GM18907 (cell line): ENCODE data around the gene SDK1.
"Not testable (repeated sequence)": the region's sequence is repeated elsewhere in the genome, so short reads cannot be mapped to it uniquely, and the experiment has no call there.

ENCODE experiments used
- ATAC-seq: cut with Tn5 transposase; IDR thresholded peaks from one replicate; pipeline ENCODE4 v1.9.1; 2021; ENCODE audit warnings: mild to moderate bottlenecking, moderate library complexity; ENCODE audit not compliant: unreplicated experiment

The SDK1 gene

DNA sequence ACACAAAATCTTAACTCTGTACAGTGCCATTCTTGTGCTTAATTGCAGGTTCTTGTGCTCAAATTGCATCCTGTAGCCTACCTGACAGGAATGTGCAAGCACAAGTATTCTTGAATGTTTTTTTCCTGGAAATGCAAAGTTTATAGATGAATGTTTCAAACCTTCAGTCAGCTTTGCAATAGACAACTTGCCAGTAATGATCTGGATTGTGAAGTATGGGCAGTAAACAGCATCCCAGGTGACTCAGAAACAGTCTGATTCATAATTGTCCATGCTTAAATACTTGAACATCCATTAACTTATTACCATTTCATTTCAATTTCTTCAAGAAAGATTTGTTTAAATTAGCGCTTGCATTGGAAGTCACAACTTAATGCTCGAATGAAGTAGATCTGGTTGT, 347.2 kb downstream of the SDK1 start:
- no peak for ATAC-seq

DNA sequence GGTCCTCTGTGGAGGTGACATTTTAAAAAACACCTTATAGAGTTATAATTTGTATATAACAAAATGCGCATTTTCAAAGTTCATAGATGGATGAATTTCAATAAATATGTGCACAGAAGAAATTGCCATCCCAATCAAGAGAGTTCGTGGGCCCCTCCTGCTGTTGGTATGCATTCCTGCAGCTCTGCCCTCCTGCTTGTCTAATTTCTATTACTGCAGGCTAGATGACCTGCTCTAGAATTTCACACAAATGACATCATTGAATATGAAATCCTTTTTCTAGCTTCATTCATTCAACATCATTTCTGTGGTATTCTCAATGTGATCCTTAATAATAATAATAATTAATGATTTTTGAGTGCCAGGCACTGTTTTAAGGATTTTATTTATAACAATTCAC, 348.2 kb downstream of the SDK1 start:
- ATAC-seq, result no peak

DNA sequence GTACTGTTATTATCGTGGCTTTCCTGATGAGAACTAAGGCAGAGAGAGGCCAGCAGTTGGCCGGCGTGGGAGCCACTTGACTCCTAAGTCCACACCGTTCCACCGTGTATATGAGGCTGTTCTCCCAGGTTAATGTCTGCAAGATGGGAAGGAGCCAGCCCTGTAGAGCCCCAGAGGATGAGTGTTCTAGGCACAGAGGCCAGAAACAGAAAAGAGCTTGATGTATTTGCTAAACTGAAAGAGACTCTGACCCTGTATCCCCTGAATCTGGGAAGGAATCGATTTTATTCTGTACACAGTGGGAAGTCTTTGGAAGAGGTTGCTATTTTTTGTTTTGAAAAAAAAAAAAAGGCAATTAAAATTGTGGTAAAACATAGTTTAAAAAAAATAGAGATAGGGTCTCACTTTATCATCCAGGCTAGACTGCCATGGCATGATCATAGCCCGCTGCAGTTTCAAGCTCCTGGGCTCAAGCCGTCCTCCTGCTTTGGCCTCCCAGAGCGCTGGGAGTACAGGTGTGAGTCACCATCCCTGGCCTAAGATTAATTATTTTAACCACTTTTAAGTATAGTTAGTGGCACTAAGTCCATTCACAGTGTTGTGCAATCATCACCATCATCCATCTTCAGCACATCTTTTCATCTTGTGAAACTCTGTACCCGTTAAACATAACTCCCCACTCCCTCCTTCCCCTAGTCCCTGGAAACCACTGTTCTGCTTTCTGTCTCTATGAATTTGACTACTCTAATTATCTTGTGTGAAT, 348.8 kb downstream of the SDK1 start:
- ATAC-seq, result no peak

- ATAC-seq, result no peak
Measured at GRCh38 chr7:3650844-3651243, 349.8 kb downstream of the SDK1 start.

DNA sequence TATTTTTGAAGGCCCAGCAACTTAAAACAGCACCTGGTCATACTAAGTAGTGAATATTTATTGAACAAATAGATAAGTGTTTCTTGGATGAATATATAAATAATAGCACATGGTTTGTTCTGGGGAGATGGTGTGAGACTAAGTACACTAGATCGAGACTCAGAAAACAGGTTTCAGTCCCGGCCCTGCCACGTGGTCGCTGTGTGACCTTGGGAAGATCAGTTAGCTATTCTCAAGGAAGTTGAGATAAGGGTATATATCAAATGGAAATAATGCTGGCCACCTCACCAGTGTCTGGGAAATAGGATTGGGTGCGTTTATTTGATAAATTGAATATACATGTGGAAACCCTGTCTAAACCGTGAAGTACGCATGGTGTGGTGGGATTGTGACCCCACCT, 354.6 kb downstream of the SDK1 start:
- ATAC-seq, result no peak

- no peak for ATAC-seq
Measured at GRCh38 chr7:3657206-3657605, 356.2 kb downstream of the SDK1 start.

DNA sequence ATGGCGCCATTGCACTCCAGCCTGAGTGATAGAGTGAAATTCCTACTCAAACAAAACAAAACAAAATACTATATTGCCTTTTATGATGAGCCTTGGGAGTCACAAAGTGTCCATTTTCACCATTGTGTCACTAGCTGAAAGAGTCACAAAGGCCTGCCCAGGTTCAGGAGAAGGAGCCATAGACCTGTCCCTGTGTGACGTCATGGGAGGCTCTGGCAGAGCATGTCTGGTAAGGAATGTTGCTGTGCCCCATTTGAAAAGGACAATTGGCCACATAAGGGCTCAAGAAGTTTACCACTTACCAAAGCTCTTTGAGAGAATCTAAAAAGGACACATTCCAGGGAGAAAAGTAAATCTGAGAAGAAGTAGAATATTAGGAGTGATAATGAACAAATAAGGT, 367.7 kb downstream of the SDK1 start:
- no peak for ATAC-seq

- ATAC-seq, result no peak
Measured at GRCh38 chr7:3670898-3671297, 369.8 kb downstream of the SDK1 start.

GRCh38 chr7:3673524-3673923, 372.5 kb downstream of the SDK1 start:
- no peak for ATAC-seq

DNA sequence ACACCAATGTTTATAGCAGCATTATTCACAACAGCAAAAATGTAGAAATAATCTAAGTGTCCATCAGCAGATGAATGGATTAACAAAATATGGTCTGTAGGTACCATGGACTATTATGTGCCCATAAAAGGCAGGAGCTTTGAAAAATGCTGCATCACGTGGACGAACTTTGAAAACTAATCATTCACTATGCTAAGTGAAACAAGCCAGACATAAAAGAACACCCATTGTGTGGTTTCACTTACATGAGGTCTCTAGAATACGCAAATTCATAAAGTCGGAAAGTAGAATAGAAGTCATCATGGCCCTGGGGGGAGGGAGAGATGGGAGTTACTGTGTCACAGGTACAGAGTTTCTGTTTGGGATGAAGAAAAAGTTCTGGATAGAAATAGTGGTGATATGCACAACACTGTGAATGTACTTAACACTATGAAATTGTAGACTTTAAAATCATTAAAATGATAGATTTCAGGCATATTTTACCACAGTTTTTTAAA, 377.3 kb downstream of the SDK1 start:
- ATAC-seq, result no peak

- no peak for ATAC-seq
Measured at GRCh38 chr7:3682028-3682710, 381.1 kb downstream of the SDK1 start.

GRCh38 chr7:3683546-3684539, 382.8 kb downstream of the SDK1 start:
- ATAC-seq, result no peak

- ATAC-seq, result no peak
Measured at GRCh38 chr7:3688071-3688470, 387.0 kb downstream of the SDK1 start.

GRCh38 chr7:3688842-3689241, 387.8 kb downstream of the SDK1 start:
- ATAC-seq, result no peak

DNA sequence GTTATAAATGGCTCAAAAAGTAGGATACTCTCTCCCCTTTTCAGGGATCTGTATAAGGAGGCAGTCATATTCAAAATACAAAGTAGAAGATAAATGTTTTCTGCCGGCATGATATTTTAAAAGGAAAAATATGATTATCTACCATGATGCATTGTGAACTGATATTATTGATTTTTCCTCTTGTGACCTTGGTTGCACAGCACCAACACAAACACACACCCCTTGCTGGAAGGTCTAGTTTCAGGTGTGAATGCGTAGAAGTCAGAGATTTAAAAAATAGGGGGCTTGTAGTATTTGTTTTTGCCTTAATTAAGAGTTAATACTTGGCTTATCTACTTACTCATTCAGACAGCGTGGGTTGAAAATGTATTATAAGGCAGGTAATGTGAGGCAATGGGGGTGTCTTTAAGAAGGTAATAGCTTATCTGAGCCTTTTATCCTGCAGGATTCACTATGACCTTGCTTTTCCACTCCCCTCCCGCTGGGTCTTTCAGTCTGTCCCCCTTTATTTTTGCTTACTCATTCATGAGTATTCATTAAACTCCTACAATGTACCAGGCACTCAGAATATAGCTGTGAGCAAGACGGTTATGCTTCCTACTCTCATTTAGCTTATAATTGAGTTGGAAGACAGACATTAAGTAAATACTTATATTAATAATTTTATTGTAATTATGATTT, 390.6 kb downstream of the SDK1 start:
- no peak for ATAC-seq

GRCh38 chr7:3695602-3696001, 394.6 kb downstream of the SDK1 start:
- no peak for ATAC-seq

GRCh38 chr7:3696113-3696512, 395.1 kb downstream of the SDK1 start:
- ATAC-seq, result no peak

- ATAC-seq, result no peak
Measured at GRCh38 chr7:3697472-3697871, 396.4 kb downstream of the SDK1 start.

- ATAC-seq, result no peak
Measured at GRCh38 chr7:3705258-3705657, 404.2 kb downstream of the SDK1 start.

- ATAC-seq, result not testable (repeated sequence)
Measured at GRCh38 chr7:3706091-3706490, 405.0 kb downstream of the SDK1 start.

GRCh38 chr7:3710122-3710521, 409.1 kb downstream of the SDK1 start:
- ATAC-seq, result no peak
